Ammon's horn (tissue), 1 donor: Measurements from ENCODE around the gene ARMS2.
A peak's percentile ranks its signal among the peaks of the same experiment; 100 is the strongest.

ENCODE experiments used
- DNase-seq: peaks from one replicate; pipeline ENCODE4 v3.0.0-alpha.2; 2016; ENCODE audit warnings: low spot score

The ARMS2 gene

DNA sequence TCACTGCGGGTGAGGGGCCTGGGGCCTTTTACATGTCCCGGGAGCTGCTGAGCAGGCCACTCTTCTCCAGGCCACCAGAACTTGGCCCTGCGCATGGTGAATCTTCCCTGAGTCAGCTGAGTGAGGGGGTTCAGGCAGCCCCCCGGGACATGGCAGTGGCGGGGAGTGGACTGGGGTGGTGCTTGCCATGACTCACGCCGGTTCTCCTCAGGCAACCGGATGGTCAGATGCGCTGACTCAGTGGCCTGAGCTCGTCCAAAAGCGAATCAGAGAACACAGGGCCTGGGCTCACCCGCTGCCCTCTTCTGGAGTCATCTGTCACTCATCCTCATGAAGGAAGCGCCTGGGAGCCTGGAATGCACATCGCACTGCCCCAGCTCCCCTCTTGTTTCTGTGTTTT is 40.4 kb downstream of the ARMS2 start:
- no peak for DNase-seq

DNA sequence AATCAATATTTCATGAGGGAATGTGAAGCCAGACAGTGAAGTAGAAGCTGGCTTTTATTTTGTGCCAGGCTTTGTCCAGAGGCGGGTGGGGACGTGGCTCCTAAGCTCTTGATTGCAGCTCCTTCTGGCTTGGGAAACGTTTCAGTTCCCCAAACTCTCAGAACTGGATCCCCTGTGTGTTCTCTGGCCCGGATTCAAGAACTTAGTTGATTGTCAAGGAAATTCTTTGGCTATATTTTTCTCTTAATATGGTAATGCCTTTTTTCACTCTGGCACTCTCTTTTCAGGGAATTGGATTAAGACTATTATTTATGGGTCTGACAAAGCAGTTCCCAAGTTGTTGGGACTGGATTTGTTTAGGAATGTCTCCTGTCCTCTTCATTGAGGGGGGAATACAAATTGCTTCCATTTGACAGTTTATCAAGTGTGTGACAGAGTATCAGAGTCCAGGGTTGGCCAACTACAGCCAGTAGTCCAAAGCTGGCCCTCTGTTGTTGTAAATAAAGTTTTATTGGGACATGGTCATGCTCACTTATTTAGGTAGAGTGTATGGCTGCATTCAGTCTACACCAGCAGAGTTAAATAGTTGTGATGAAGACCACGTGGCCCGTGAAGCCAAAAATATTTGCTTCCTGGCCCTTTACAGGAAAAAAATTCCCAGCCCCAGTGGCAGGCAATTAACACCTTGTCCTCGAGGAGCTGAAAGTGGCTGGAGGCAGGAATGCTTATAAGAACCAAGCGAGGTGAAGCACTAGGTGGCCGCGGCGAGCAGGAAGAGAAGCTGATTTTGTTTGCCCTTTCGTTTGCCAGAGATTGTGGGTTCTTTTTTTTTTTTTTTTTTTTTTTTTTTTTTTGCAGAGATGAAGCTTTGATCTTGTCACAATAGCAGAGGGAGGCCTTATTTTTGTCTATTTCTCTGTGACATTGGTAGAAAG is 41.2 kb downstream of the ARMS2 start:
- DNase-seq = peak; percentile 63

DNA sequence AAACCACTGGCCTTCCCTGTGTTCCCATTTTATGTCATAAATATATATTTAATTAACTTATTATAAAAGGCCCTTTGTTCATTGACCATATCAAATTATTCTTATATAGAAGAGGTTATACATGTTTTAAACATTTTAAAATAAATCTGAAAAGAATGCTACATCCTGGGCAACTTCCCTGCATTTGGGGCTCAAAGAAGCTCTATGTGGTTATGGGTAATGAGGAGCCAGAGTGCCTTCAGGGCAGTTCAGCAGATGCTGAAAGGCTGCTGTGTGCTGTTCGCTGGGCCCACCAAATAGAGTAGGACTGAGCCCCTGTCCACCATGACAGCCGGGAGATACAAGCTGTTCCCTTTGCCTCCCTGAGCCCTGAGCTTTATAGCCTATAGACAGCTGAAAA is 42.8 kb downstream of the ARMS2 start:
- DNase-seq = no peak

DNA sequence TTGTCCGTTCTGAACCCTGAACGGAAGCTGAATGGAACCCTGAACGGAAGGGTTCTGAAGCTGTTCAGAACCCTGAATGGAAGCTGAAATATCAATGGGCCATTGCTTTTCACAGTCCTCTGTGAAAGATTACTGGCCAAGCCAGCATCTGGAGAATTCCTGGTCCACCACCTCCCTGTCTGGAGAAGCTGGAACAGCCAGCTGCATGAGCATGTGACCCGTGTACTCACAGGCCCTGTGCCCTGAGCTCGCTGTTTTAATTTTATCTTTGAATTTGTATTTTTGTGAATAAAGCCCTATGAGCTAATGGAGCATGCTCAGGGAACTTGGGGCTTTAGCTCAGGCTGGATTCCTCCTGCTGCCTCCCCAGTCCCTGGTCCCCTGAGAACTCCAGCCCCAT is 44.1 kb downstream of the ARMS2 start:
- peak; percentile 65 for DNase-seq

DNA sequence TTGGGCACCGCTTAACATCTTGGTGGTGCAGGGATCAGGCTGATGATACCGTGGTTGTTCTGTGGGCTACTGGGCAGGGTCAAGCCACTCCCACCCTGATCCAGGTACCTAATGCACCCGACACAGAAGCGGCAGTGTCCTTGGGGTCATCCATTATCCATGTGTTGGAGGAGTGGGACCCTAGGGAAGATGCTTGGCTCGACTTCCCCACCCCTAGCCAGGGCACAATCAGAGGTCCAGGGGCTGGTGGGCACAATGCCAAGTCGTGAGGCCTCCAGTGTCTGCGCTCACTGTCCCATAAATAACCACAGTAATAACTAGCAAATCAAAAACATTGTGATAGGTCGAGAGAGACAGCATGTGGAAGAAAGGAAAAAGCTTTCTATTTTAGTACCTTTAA is 44.6 kb downstream of the ARMS2 start:
- no peak for DNase-seq

DNA sequence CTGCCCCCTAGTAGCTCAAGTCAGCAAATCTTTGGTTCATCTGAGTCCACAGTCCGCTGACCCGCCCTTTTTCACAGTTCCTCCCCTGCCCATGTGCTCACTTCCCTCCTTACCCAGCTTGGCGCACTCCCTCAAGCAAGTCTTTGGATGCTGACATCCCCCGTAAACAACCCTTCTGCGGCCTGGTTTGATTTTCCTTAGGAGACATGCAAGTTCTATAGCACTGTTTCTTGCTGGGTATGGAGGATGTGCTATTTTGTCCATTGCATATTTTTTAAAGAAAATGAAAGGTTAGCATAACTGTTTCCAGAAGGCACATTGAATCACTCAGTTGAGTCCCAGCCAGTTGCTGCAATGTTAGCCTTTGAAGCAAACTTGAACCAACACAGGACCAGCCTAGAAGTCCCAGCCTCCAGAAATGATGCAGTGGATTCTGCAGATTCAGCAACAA is 45.1 kb downstream of the ARMS2 start:
- DNase-seq = peak; percentile 79

DNA sequence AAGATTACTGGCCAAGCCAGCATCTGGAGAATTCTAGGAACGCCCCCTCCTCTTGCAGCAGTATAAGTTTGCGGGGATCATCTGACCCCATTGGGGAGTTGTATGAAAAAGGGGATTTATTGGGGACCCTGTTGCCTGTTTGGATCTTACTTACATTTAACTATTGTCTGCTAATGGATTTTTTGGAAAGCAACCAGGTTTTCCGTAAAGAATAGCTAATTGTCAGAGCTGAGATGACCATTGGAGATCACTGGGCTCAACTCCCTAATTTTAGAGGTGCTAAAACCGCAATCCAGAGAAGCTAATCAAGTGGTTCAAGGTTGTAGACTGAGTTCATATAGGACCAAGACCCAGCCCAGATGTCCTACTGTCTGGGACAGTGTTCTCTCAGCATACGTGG is 45.7 kb downstream of the ARMS2 start:
- no peak for DNase-seq

DNA sequence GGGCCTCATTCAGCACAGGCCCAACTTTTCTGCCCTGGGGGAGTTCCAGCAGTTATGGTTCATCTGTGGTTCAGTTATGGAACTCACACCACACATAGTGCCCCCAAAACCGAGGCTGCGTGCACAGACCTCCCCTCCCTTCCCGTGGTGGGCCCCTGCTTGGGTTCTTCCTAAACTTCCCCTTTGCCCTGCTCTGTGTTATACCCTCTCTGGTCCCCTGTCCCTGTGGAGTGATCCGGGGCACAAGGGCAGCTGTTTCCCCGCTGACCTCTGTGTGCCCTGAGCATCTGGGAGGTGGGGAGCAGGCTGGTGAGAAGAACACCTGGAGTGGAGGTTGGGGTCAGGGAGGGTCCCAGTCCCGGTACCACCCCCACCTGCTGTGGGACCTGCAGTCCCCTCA is 46.3 kb downstream of the ARMS2 start:
- DNase-seq = no peak

DNA sequence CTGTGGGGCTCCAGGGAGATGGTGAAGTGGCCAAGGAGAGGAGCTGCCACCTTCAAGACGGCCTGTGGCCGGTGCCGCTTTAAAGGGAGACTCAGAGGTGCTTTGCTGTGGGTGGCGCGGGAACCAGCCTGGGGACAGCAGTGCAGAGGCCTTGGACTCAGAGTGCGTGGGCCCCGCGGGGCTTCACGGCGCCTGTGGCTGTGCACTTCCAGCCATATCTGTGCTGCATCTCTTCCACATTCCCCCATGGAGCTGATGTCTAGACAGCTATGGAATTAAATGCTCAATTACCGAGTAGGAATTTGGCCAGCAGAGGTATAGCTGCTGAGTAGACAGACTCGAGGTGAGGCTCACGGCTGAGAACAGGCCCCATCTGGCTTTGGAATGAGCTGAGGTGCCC is 48.6 kb downstream of the ARMS2 start:
- no peak for DNase-seq

DNA sequence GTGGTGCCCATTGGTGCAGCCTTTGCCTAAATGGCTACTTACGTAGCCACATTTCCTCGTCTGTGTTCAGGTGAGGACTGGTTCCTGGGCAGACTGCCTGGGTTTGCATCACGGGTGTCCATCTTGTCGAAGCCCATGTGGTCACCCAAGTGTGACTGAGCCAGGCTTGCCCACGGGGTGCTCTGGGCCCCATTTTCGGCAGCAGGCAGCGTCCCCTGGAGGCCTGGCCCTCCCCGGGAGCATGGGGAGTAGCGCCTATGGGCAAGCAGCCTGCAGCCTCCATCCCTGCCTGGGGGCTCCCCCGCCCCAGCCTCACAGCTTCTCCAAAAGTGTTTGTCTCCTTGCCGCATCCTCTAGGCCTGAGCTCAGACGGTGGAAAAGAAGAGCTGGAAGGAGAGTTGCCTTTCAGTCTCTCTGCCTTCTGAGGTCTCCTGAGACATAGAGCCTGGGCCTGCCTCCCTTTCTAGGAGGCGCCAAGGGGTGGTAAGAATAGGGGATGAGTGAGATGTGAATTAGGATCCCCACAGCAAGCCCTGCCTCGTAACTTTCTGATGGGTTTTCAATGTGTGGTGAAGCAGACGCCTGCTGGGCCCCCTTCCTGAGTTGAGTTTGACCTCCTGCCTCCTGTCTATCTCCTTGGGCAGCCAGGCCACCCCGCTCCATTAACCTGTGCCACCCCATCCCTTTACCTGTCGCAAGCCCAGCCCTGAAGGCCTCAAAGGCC is 49.6 kb downstream of the ARMS2 start:
- DNase-seq = no peak

DNA sequence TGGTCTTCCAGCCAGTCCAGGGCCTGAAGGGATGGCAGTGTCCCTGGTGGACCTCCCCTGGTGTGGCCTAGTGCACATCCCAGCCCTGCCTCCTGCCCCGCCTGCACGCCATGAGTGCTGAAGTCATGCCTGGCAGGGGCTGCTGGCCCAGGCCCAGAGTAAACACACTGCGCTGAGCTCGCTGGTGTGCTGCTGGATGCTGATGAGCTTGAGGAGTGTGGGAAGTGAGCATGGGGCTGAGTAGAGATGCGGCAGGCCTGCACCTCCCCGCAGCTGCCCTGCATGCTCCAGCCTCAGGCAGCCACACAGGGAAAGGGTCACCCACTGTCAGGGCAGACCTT is 50.1 kb downstream of the ARMS2 start:
- peak; percentile 98 for DNase-seq

DNA sequence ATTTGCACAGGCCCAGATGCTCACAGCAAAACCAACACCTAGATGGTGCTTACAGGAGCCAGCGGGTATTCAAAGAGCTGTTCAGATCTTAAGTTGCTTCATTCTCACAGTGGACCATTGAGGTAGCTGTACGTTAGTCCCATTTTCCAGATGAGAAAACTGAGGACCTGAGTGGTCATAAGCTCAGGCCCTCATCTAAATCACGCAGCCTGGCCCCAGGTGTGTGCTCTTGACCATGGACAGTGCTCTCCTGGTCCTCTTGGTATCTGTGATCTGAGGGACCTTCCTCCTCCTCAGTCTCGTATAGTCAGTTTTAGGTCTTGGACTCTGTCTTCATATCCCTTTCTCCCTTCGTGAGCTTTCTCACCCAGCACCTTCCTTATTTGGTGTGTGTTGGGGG is 50.6 kb downstream of the ARMS2 start:
- no peak for DNase-seq

DNA sequence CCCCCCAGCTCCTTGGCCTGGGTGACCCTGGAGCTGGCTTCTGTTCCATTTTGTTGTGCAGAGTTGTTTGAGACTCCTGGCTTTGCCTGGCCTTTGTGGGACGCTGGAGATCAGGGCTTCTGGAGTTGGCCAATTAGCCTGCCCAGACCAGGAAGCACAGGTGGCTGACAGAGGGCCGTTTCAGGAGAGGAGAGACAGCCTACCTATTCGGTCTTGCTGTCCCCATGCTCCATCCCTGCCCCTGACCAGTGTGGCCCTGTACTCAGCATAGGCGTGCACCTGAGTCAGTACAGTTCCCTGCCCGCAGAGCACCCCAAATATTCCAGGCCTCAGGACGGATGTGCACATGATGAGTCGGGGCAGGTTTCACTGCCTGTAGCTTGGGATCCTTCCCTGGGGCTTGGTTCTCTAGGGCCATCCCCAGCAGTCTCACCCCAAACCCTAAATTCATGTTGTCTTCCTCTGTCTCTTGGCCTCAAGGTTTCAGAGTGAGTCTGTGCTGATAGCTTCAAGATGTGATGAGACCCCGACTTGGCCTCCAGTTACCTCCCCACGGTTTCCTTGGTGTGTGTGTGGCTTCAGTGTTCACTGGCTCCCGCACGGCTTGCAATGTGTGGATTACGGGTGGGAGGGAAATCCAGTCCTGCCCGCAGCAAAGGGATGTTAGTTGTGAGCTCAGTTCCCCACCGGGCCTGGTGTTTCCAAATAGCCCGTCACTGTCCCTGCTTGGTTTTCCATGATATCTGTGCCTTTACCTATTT is 51.6 kb downstream of the ARMS2 start:
- DNase-seq = no peak
